DMS 273 treated with DMSO at 0.1 percent for 48 hours (cell line): Measurements from ENCODE around the gene LRRC59.
"Not testable (repeated sequence)": the region's sequence is repeated elsewhere in the genome, so short reads cannot be mapped to it uniquely, and the experiment has no call there.

Experiments used
- DNase-seq: peaks from one replicate; lab custom pipeline; 2025; lab: John Stamatoyannopoulos, UW

Gene LRRC59

DNA sequence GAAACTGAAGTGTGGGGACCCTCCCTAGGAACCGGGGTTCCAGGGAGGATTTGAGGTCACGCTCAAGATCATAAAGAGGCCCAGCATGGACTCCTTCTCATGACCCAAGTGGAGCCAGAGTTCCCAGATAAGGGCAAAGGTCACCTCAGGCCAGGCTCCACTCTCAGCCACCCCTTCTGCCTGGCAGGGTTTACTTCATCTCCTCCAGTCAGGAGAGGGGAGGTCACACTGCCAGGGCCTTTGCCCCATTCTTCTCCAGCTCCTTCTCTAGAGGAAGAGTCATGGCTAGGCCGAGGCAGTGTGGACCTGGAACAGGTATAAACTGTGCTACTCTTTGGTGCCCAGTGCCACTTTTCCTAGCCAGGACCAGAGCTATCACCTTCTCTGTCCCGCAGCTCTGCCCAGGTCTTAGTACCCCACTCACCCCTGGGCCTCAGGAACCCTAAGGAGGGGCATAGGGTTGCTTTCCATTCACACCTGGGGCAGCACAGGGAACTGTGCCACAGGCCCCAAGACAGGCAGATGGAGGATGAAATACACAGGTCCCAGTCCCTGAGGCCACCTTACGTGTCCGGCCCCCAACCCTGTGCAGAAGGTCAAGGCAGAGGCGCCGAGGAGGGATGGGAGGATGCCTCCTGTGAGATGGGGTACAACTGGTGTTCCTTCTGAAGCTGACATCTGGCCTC lies 27.8 kb upstream of the LRRC59 start:
- DNase-seq, result no peak

DNA sequence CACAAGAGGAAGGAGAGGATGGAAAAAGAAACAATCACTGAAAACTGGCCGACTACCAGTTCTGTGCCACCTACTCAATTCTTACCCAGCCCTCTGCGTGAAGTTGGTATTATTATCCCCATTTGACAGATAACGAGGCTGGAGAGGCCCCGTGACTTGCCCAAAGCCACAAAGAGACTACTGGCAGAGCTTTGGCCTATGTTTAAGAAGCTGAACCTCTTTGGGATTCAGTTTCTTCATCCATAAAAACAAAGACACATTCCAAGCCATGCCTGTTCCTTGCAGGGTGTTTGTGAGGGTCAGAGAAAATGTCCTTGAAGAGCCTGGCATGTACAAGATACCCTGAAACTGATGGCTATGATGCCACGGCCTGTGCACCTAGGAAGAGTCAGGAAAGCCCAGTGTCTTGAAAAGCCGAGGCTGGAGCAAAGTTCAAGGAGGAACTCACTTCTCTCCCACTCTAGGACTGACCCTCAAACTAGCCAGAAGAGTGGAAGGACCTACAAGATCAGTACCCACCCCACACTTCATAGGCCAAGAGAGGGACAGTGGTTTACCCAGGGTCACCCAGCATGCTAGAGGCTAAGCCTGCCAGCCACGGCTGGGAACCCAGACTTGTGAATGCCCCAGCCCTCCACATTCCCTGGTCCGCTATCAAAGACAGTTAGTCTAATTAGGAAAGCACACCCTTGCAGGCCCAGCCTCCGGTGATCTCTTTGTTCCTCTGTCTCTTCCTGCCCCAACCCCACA lies 27.1 kb upstream of the LRRC59 start:
- no peak for DNase-seq

DNA sequence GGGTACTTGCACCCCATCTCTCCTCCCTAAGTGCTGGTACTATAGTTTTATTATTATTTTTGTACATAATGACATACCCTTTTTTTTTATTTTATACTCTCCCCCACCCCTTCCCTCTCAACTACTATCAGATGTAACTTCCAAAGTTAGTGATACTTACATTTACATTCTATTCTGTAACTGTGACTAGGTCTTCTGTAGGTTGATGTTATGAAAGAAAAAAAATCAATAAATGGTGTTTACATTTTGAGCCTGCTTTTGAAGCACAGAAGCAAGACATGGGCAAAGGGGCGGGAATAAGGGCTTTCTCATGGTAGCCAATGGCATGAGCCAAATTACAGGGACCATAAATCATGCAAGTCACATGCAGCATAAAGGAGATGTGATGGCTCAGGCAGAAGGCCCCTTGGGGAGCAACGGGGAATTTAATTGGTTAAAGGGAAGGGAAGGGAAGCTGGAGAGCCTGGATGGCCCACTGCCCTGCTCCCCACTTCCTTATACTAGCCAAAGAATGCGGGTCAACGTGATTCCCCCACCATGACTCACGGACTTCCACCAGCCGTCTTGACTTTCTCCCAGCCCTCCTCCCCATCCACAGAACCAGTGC lies 26.3 kb upstream of the LRRC59 start:
- no peak for DNase-seq

DNA sequence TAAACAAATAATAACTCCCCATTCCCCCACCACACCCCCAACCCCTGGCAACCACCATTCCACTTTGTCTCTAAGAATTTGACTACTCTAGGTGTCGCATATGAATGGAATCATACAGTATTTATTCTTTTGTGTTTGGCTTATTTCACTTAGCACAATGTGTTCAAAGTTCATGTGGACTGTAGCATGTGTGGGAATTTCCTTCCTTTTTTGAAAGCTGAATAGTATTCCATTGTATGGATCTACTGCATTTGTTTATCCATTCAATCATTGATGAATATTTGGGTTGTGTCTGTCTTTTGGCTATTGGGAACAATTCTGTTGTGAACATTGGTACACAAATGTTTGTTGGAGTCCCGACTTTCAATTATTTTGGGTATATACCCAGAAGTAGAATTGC lies 25.4 kb upstream of the LRRC59 start:
- DNase-seq, result no peak

DNA sequence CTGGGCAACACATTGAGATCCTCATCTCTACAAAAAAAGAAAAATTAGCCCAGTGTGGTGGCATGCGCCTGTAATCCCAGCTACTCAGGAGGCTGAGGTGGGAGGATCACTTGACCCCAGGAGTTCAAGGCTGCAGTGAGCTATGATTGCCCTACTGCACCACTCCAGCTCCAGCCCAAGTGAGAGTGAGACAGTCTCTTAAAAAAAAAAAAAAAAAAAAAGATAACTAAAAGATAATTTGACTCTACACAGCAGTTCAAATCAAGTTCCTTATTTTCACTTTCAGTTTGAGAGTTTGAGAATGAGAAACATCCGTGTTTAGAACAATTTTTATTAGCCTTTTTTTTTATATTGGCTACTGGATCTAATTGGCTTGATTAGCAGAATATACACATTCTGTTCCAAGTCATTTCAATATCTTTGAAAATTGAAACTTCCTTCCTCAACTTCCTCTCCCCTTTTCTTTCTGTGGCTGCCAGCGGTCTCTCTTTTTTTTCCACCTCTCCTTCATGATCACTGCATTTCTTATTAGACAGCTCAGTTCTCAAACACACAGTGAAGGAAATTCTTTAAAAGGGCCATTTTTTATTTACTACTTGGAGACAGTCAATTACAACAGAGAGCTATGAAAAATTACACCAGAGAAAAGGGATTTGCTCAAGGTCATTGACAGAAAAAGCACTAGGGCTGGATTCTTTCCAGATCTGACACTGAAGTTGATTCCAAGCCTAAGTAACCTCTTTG lies 24.2 kb upstream of the LRRC59 start:
- no peak for DNase-seq

DNA sequence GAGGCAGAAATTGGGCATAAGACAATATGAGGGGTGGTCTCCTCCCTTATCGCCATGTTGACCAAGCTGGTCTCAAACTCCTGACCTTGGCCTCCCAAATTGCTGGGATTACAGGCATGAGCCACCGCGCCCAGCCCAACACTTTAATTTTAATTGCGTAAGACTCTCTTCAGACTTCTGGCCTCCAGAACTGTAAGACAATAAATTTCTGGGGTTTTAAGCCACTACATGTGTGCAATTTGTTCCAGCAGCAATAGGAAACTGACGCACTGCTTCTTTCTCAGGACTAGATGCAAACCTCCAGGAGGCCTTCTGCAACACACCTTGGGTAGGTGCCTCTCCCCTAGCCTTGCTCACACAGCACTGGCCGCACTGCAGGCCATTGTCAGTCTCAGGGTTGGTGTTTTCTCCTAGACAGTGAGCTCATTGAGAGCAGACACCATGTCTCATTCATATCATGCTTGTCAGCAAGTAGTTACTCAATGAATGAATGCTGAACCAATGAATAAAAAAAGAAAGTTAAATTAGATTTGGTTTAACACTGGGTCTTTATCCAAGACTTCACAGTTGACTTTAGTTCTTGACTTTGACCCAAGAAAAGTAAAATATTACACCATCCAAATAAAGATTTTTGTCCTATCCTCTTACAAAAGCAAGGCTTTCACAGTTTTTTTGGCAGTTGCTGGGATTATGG lies 23.2 kb upstream of the LRRC59 start:
- DNase-seq, result no peak

DNA sequence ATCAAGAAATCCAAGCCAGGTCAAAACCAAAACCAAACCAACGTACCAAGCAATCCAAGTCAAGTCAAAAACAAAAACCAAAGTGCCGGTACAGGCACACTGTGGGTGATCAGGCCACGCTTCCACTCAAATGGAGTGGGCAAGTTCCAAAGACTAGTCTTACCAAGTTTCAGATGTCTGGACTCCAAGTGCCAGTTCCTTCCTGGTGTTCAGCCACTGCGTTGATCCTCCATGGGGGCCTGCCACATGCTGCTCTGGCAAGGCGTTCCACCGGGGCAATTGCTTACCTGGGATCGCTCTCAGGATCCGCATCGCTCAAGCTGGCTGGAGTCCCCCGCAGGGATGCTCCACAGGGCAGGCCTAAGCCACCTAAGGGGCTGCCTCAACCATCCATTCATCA lies 22.3 kb upstream of the LRRC59 start:
- not testable (repeated sequence) for DNase-seq

DNA sequence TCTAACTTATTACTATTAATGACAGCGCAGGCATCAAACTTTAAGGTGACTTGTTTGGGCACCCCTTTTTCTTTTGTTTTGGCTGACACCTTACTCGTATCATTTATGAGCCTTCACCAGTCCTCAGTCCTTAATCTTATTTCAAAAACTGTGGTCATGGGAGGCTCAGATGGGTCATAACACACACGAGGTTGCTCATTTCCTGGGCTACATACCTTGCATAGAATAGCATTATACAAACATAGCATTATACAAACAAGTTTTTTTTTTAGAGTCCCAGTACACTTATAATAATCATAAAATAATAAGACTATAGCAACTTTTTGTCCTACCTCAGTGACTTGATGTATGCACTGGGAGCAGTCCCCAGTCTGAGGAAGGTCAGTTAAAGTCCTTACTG lies 17.5 kb upstream of the LRRC59 start:
- no peak for DNase-seq

DNA sequence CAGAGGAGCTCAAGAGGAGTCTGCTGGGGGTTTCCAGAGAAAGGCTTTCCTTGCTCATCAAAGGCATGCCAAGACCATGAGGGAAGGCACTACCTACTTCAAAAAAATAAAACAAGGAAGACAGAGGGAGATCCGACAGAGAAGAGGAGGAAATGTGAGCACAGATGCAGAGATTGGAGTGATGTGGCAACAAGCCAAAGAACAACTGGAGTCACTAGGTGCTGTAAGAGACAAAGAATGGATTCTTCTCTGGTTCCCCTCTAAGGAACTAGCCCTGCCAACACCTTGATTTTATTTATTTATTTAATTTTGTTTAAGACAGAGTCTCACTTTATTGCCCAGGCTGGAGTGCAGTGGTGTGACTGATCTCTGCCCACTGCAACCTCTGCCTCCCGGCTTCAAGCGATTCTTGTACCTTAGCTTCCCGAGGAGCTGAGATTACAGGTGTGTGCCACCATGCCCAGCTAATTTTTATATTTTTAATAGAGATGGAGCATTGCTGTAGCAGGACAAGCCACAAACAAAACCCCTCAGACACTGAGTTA lies 14.9 kb upstream of the LRRC59 start:
- DNase-seq, result no peak

DNA sequence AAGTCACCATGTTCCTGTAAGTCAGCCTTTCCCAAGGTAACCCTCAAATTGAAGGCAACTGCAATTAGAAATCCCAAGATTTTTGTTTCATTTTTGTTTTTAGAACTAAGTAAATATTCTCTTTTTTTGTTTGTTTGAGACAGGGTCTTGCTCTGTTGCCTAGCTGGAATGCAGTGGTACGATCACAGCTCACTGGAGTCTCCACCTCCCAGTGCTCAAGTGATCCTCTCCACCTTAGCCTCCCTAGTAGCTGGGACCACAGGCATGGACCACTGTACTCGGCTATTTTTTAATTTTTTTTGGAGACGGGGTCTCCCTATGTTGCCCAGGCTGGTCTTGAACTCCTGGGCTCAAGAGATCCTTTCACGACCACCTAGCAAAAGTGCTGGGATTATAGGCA lies 10.6 kb upstream of the LRRC59 start:
- DNase-seq, result no peak

DNA sequence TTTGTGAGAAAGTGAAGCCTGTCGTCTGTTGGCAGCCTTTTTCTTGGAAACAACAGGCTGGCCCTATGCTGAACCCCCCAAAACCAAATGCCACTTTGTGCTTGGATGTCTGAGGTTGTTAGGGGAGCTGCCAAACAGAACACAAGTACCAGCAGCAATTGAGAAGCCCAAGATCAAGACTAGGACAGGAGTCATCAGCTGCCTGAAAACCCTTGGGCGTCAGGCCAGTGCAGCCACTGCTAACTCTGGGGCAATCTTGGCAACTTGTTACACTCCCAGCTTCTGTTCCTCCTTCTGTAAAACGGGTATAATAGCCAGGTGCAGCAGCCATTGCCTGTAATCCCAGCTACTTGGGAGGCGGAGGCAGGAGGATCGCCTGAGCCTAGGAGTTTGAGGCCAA lies 9.3 kb upstream of the LRRC59 start:
- DNase-seq, result no peak

DNA sequence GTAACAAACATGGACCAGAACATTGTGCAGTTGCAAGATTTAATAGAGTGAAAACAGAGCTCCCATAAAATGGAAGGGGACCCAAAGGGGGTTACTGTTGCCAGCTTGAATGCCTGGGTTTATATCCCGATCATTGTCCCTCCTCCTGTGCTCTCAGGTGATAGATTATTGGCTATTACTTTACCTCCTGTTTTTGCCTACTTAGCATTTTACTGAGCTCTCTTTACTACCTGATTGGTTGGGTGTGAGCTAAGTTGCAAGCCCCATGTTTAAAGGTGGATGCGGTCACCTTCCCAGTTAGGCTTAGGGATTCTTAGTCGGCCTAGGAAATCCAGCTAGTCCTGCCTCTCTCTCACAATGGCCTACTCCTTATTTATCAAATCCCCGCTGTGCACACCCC lies 8.0 kb upstream of the LRRC59 start:
- DNase-seq, result not testable (repeated sequence)

DNA sequence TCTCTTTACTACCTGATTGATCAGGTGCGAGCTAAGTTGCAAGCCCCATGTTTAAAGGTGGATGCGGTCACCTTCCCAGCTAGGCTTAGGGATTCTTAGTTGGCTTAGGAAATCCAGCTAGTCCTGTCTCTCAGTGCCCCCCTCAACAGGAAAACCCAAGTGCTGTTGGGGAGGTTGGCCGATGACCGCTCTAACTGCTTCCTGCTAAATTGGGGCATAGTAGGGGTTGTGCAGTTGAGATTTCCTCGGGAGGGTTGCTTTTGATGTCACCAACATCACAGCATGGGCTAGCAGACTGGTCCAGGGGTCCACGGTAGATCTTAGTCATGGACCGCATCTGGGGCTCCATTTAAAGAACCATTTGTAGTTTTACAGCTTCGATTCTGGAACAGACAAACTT lies 2.3 kb upstream of the LRRC59 start:
- DNase-seq, result not testable (repeated sequence)

DNA sequence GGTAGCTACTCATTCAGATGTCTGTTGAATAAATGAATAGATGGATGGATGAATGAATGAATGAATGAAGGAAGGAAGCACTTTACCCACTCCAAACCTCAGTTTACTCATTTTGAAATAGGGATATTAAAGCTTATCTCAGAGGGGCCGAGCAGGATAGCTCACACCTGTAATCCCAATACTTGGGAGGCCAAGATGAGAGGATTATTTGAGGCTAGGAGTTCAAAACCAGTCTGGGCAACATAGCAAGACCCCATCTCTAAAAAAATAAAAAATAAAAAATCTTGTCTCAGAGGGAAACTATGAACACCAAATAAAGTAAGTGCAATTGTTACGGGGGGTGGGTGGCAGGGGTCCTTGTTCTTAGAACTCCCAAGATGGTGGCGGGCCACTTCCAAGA lies 1.3 kb upstream of the LRRC59 start:
- DNase-seq, result not testable (repeated sequence)

DNA sequence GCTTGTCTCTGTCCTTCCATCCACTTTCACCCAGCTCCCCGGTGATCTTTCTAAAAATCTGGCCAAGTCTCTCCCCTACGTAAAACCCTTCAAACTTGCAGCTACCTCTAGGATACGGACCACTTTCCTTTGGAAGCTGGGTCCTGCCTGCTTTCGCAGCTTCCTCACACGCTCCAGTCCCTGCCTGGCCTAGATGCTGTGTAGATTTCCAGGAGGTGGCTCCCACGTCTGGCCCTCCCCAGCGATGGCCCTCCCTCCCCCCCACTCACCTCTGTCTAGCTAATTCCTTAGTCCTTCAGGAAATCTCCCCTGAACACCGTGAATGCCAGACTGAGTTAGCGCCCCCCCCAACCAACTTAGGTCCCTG lies 579 bp upstream of the LRRC59 start:
- DNase-seq, result no peak

DNA sequence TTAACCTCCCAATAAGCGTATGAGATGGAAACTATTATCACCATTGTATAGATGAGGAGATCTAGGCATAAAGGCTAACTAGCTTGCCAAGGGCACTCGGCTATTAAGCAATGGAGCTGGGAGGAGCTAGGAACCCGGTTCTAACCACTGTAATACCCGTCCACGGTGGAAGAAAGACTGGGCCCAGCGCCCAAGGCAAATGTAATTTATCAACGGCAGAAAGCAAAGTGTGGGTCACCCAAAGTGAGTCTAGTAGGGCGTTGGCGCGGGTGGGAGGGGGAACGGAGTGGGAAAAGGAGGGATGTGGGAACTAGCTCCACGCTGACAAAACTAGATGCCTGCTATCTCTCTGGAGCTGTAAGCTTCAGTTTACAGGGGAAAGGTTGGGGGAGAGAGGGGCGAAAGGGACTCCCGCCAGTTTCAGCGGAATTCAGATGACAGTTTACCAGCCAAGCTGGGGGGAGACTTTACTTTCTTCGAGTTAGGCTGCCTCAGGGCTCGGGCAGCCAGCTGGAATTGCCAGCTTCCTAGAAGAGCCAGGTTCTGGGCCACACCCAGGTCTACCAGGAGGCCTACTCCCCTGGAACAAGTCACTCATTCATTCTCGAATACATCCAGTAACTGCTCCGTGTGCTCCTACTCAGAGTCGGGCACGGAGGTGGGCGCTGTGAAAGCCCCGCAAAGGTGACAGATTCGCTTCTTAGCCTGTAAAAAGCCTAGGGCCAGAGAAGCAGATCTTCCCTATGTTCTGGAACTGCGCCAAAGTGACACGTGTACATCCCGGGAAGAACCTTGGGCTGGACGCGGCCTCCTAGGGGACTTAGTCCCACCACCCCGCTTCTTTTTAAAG lies 837 bp downstream of the LRRC59 start:
- no peak for DNase-seq

DNA sequence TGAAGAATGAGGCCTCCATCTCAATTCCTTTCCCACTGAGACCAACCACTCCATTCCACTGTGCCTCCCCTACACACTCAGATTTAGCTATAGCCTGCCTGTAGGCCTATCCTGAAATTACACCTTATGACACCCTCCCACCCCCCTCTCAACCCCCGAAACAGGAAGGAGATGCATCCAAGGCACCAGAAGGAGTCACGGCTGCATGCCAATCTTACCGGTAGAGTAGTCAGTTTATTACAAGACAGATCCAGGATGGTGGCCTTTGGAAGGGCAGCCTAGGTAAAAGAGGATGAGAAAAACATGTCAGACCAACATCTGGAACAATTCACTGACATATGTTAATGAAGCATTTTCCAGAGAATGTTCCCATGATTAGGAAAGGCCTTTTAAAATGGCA lies 2.6 kb downstream of the LRRC59 start:
- no peak for DNase-seq

DNA sequence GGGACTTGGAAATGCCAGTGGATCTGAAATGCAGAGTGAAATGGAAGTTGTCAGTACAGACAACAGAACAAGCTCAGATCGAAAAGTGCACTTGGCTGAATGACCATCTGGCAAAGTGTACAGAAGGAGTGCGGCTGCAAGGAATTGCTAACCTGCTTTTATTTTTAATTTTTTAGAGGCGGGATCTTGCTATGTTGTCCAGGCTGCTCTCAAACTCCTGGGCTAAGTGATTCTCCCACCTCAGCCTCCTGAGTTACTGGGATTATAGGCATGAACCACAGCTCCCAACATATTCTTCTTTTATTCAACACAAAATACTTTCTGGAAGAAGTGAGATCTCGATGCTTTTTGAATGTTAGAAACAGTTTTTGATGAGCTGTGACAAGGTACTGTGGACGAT lies 3.6 kb downstream of the LRRC59 start:
- no peak for DNase-seq

DNA sequence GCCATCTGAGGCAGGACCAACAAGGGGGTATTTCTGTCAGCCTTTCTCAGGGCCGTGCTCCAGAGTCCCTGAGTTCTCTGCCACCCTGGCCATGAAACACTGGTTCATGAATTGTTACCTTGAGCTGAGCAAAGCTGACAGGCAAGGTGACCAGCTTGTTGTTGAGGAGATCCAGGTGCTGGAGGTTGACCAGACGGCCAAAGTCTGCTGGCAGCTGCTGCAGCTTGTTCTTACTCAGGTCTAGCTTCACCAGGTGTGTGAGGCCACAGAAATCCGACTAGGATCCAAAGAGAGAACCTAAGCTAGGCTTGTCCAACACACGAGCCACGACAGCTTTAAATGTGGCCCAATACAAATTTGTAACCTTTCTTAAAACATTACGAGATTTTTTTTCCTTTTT lies 4.7 kb downstream of the LRRC59 start:
- no peak for DNase-seq

DNA sequence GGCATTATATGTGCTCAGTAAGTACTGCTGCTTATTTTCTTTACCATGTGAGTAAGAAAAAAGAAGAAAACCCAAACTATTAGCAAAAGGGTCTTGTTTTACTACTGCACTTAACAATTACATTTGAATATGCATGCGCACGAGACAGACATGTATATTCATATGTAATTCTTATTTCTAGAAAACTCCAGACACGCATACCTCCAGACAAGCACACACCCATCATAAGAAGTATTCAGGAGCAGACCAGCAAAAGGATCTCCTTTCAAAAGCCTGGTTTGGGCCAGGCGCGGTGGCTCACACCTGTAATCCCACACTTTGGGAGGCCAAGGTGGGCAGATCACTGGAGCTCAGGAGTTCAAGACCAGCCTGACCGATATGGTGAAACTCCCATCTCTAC lies 7.8 kb downstream of the LRRC59 start:
- DNase-seq, result no peak

DNA sequence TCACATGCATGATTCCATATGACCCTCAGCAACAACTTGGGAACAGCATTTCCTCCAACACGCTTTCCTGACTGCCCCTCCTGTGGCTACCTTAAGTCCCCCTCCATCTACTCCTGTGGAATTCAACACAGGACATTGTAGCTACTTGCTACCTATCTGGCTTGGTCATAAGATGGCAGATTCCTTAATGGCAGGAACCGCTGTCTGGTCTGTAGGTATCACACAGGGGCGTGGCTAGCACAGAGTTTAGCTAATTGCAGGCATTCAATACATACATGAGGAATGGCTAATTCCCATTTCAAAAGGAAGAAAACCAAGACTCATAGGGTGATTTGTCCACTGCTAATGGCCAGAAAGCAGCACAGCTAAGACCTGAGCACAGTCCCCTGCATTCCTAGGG lies 8.6 kb downstream of the LRRC59 start:
- DNase-seq, result no peak
